IMR-90 (cell line): ENCODE data around the gene GNAO1. TPM values are rescaled to one million over a fixed set of nuclear protein-coding genes. Genes with fewer than 3 reads are reported as not detected.

Experiments used
- ATAC-seq: fragments of 200-7000 bp; cut with Tn5 transposase; 2 replicates; pipeline ENCODE4 v1.9.1; 2020; ENCODE audit warnings: low read depth, mild to moderate bottlenecking, moderate library complexity
- BruUV-seq: library from RNA; stranded (reverse); fragments of 400-500 nt; replicated peaks from 2 replicates; lab custom pipeline; 2021; lab: Mats Ljungman, UMichigan
- CTCF ChIA-PET: fragments of 300-600 bp; formaldehyde crosslinking; extraction: SDS; loops from one replicate; lab custom pipeline; 2021; ENCODE audit warnings: antibody characterized with exemption; lab: Yijun Ruan, JAX
- POLR2A ChIA-PET: fragments of 300-600 bp; sonication (Branson Sonifier 250); formaldehyde crosslinking; loops from one replicate; lab custom pipeline; 2022; ENCODE audit warnings: antibody characterized with exemption; ENCODE audit not compliant: unreplicated experiment; lab: Charles Lee
- DNase-seq: peaks from one replicate; pipeline ENCODE4 v3.0.0; 2013
- H2AFZ ChIP-seq: replicated peaks from 2 replicates; pipeline ENCODE3; 2013; ENCODE audit warnings: low read length, mild to moderate bottlenecking; ENCODE audit not compliant: poor library complexity
- H2AK5ac ChIP-seq: 2 replicates; pipeline ENCODE4 v1.6.1; 2013; ENCODE audit warnings: low read depth, low read length, inconsistent platforms
- H2AK9ac ChIP-seq: replicated peaks from 2 replicates; pipeline ENCODE3; 2013; ENCODE audit warnings: mild to moderate bottlenecking, low read depth, low read length, moderate library complexity; ENCODE audit not compliant: poor library complexity
- H2BK120ac ChIP-seq: 2 replicates; pipeline ENCODE4 v1.6.1; 2013; ENCODE audit warnings: low read depth, low read length, inconsistent platforms
- H2BK15ac ChIP-seq: 3 replicates; pipeline ENCODE4 v1.6.1; 2013; ENCODE audit warnings: low read depth, low read length, inconsistent platforms
- H2BK20ac ChIP-seq: 2 replicates; pipeline ENCODE4 v1.6.1; 2013; ENCODE audit warnings: low read depth, mild to moderate bottlenecking, inconsistent platforms, low read length, moderate library complexity
- H2BK5ac ChIP-seq: 2 replicates; pipeline ENCODE4 v1.6.1; 2013; ENCODE audit warnings: mild to moderate bottlenecking, low read depth, low read length, inconsistent platforms; ENCODE audit not compliant: poor library complexity, severe bottlenecking
- H3K14ac ChIP-seq: replicated peaks from 2 replicates; pipeline ENCODE4 v1.6.1; 2013; ENCODE audit warnings: low read depth, low read length, inconsistent platforms
- H3K18ac ChIP-seq: 2 replicates; pipeline ENCODE4 v1.6.1; 2013; ENCODE audit warnings: low read depth, low read length, control low read depth
- H3K23ac ChIP-seq: 2 replicates; pipeline ENCODE4 v1.6.1; 2013; ENCODE audit warnings: low read depth, low read length, inconsistent platforms
- H3K27ac ChIP-seq: 2 replicates; pipeline ENCODE4 v1.5.1; 2013; ENCODE audit warnings: mild to moderate bottlenecking, control low read depth, low read length; ENCODE audit not compliant: insufficient read depth
- H3K27me3 ChIP-seq: 2 replicates; pipeline ENCODE4 v1.6.1; 2013; ENCODE audit warnings: low read length; ENCODE audit not compliant: control insufficient read depth, insufficient read depth
- H3K36me3 ChIP-seq: 2 replicates; pipeline ENCODE4 v1.6.1; 2013; ENCODE audit warnings: low read length, mixed read lengths; ENCODE audit not compliant: control insufficient read depth, insufficient read depth
- H3K4ac ChIP-seq: 2 replicates; pipeline ENCODE4 v1.6.1; 2013; ENCODE audit warnings: low read depth, low read length, inconsistent platforms
- H3K4me1 ChIP-seq: 2 replicates; pipeline ENCODE4 v1.6.1; 2013; ENCODE audit warnings: low read length, mixed read lengths; ENCODE audit not compliant: control insufficient read depth, insufficient read depth
- H3K4me2 ChIP-seq: 2 replicates; pipeline ENCODE4 v1.6.1; 2013; ENCODE audit warnings: low read depth, mild to moderate bottlenecking, control low read depth, low read length, moderate library complexity
- H3K4me3 ChIP-seq: 2 replicates; pipeline ENCODE4 v1.5.1; 2013; ENCODE audit warnings: low read depth, mild to moderate bottlenecking, control low read depth, low read length, moderate library complexity; ENCODE audit not compliant: insufficient read depth
- H3K56ac ChIP-seq: 2 replicates; pipeline ENCODE4 v1.6.1; 2013; ENCODE audit warnings: low read length, inconsistent platforms; ENCODE audit not compliant: insufficient read depth; ENCODE audit errors: extremely low read depth
- H3K79me1 ChIP-seq, 2 experiments: 2 replicates each; pipeline ENCODE4 v1.6.1; 2013; ENCODE audit warnings: low read length in 2 of 2, inconsistent platforms in 1 of 2, low read depth in 1 of 2
- H3K9ac ChIP-seq: 2 replicates; pipeline ENCODE4 v1.6.1; 2013; ENCODE audit warnings: low read depth, low read length, control low read depth
- H3K9me1 ChIP-seq: 2 replicates; pipeline ENCODE4 v1.6.1; 2013; ENCODE audit warnings: low read length, inconsistent platforms; ENCODE audit not compliant: insufficient read depth
- H3K9me3 ChIP-seq: 2 replicates; pipeline ENCODE4 v1.6.1; 2013; ENCODE audit warnings: low read length; ENCODE audit not compliant: control insufficient read depth, insufficient read depth
- H4K20me1 ChIP-seq: 2 replicates; pipeline ENCODE4 v1.6.1; 2013; ENCODE audit warnings: low read length, inconsistent platforms; ENCODE audit not compliant: insufficient read depth
- H4K5ac ChIP-seq: 2 replicates; pipeline ENCODE4 v1.6.1; 2013; ENCODE audit warnings: mild to moderate bottlenecking, low read depth, low read length, control low read depth
- H4K8ac ChIP-seq, 2 experiments: 2 replicates each; pipeline ENCODE4 v1.6.1; 2013; ENCODE audit warnings: low read depth in 2 of 2, low read length in 2 of 2, control low read depth in 1 of 2, inconsistent platforms in 1 of 2
- H4K91ac ChIP-seq: 2 replicates; pipeline ENCODE4 v1.6.1; 2013; ENCODE audit warnings: low read depth, low read length, inconsistent platforms; ENCODE audit not compliant: insufficient read depth
- BHLHE40 ChIP-seq: fragments of 150-350 bp; IDR thresholded peaks from 2 replicates; pipeline ENCODE4 v1.6.1; 2016; ENCODE audit warnings: mild to moderate bottlenecking, low read depth, low read length
- CEBPB ChIP-seq: IDR thresholded peaks from 2 replicates; pipeline ENCODE4 v1.6.1; 2012; ENCODE audit warnings: low read depth, low read length, improper control_type of control experiment
- CHD1 ChIP-seq: IDR thresholded peaks from 2 replicates; pipeline ENCODE4 v1.6.1; 2012; ENCODE audit warnings: low read depth, low read length, improper control_type of control experiment
- CTCF ChIP-seq: conservative IDR thresholded peaks from 2 replicates; pipeline ENCODE4 v1.5.1; 2012; ENCODE audit warnings: mild to moderate bottlenecking, low read depth, low read length, improper control_type of control experiment
- FOS ChIP-seq: fragments of 150-350 bp; IDR thresholded peaks from 2 replicates; pipeline ENCODE4 v1.6.1; 2016; ENCODE audit warnings: low read depth, low read length
- MAFK ChIP-seq: IDR thresholded peaks from 2 replicates; pipeline ENCODE4 v1.6.1; 2012; ENCODE audit warnings: low read depth, low read length, improper control_type of control experiment
- MAZ ChIP-seq: IDR thresholded peaks from 2 replicates; pipeline ENCODE4 v1.6.1; 2012; ENCODE audit warnings: low read depth, mild to moderate bottlenecking, low read length, improper control_type of control experiment, moderate library complexity, borderline replicate concordance
- MXI1 ChIP-seq: IDR thresholded peaks from 2 replicates; pipeline ENCODE4 v1.6.1; 2012; ENCODE audit warnings: low read depth, mild to moderate bottlenecking, low read length, moderate library complexity, borderline replicate concordance
- NFE2L2 ChIP-seq: fragments of 150-350 bp; IDR thresholded peaks from 2 replicates; pipeline ENCODE4 v1.6.1; 2016; ENCODE audit warnings: low read depth, mild to moderate bottlenecking, low read length
- POLR2A ChIP-seq: IDR thresholded peaks from 2 replicates; pipeline ENCODE4 v1.6.1; 2012; ENCODE audit warnings: mild to moderate bottlenecking, low read depth, low read length
- RAD21 ChIP-seq: IDR thresholded peaks from 2 replicates; pipeline ENCODE4 v1.6.1; 2012; ENCODE audit warnings: low read length, improper control_type of control experiment
- RCOR1 ChIP-seq: IDR thresholded peaks from 2 replicates; pipeline ENCODE4 v1.6.1; 2012; ENCODE audit warnings: mild to moderate bottlenecking, low read length, improper control_type of control experiment; ENCODE audit not compliant: insufficient replicate concordance
- RFX5 ChIP-seq: IDR thresholded peaks from 2 replicates; pipeline ENCODE4 v1.8.0; 2012; ENCODE audit warnings: low read depth, mild to moderate bottlenecking, low read length, moderate library complexity
- SMC3 ChIP-seq: fragments of 150-350 bp; IDR thresholded peaks from 2 replicates; pipeline ENCODE4 v1.6.1; 2016; ENCODE audit warnings: low read depth, mild to moderate bottlenecking, antibody characterized with exemption, low read length, moderate library complexity
- USF2 ChIP-seq: fragments of 150-350 bp; IDR thresholded peaks from 2 replicates; pipeline ENCODE4 v1.6.1; 2017; ENCODE audit warnings: mild to moderate bottlenecking, antibody characterized with exemption, low read length, low read depth
- WGBS, 2 experiments: methylation state at CpG; one replicate each; pipeline versions ENCODE4 v1.1.5 to v1.1.7; 2013; ENCODE audit warnings: missing lambda C conversion rate in 2 of 2; ENCODE audit not compliant: insufficient read length in 1 of 2; ENCODE audit errors: extremely low coverage in 2 of 2; 5-methylcytosine and 5-hydroxymethylcytosine counted together
- dilution Hi-C: fragments of 300-500 bp; cut with HindIII; formaldehyde crosslinking; loops from one replicate; pipeline ENCODE4 v1.14.3; 2018; ENCODE audit warnings: low sequenced_read_pairs; ENCODE audit not compliant: unreplicated experiment
- in situ Hi-C: fragments of 300-500 bp; cut with MboI; formaldehyde crosslinking; loops from 3 replicates; pipeline ENCODE4 v1.14.3; 2019; ENCODE audit warnings: low sequenced_read_pairs, inconsistent platforms, mixed read lengths
- intact Hi-C: fragments of 100-400 bp; cut with micrococcal nuclease; formaldehyde crosslinking; loops from 2 replicates; pipeline ENCODE4 v1.10.0; 2022
- polyA plus RNA-seq, 3 experiments: library from polyadenylated mRNA; depleted of rRNA; stranded (reverse); fragments of >200 nt; gene quantifications; 2 replicates each; pipeline ENCODE4 v1.2.3, GENCODE V29; 2012; ENCODE audit warnings: low replicate concordance in 1 of 3
- total RNA-seq: library from RNA; depleted of rRNA; stranded (reverse); fragments of >200 nt; gene quantifications from 2 replicates; pipeline ENCODE4 v1.2.3, GENCODE V29; 2012
- TF ChIP-seq, protein P1 (sequence below): fragments of 150-350 bp; IDR thresholded peaks from 2 replicates; pipeline ENCODE4 v1.6.1; 2016; ENCODE audit warnings: low read depth, mild to moderate bottlenecking, low read length, moderate library complexity, borderline replicate concordance

Gene GNAO1
- total and polyA plus RNA-seq, 2 of the 4 experiments (the other 2 are of a cell fraction): under 0.01 to 0.07 TPM

DNA sequence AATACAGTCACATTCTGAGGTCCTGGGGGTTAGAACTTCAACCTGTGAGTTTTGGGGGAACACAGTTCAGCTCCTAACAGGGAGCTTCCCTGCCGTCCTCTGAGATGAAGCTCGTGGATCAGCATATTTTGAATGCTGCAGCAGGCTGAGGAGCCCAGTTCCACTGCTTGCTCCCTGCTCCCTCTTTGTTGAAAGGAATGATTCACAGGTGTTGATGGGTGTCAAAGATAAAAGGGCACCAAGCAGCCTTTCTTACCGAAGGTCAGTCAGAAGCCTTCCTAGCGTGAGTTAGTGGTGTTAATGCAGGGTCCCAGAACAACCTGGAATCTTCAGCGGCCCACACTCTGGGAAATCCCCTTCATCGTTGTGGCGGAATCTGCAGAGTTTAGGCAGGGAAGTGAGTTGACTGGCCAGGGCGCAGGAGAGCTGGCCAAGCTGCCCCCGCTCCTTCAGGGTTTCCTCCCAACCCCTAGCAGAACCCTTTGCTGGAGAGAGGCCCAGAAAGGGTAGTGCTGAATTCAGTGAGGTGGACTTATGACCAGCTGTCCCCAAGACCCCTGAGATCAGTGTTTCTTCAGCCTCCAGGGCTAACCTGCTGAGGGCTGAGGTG, 114.8 kb downstream of the GNAO1 start:
- BruUV-seq: no TSS peak
- H4K5ac ChIP-seq: no peak overlapping the region
- H4K20me1 ChIP-seq: no peaks in the 10 kb centered on the region
- 0 out of 2 replicates have a peak, but pooled peaks cover 2% of the 10 kb centered on the region for H3K4me1 ChIP-seq
- no peak overlapping the region for H4K91ac ChIP-seq
- H3K56ac ChIP-seq: no peak overlapping the region
- H3K4me2 ChIP-seq: no peak overlapping the region
- no peak overlapping the region for H3K27ac ChIP-seq
- ChIA-PET POLR2A (no interaction called here), CTCF (no interaction called here)
- H3K4me3 ChIP-seq: no peak overlapping the region
- intact Hi-C loops (no loop called here), dilution Hi-C loops (no loop called here), in situ Hi-C loops (loop anchor here (25.0 kb wide), 2 partner anchors 594 to 844 kb away; no protein-coding TSS in a partner anchor)
- H3K9ac ChIP-seq: no peak overlapping the region
- no peak overlapping the region for H2BK20ac ChIP-seq
- H3K23ac ChIP-seq: no peak overlapping the region
- WGBS, 2 experiments: 33% methylated on average over 1 of the region's 9 CpGs; no CpG with 5 or more reads in 1 of the 2 experiments
- no peak overlapping the region for H3K18ac ChIP-seq
- ATAC-seq (no peak; the same call in 1 of the 2 replicates), DNase-seq (peak; percentile 22)
- no peak overlapping the region for H3K14ac ChIP-seq
- H2BK5ac ChIP-seq: no peak overlapping the region
- no peak overlapping the region for H3K4ac ChIP-seq
- no peak overlapping the region for H2AK9ac ChIP-seq
- peaks cover 49% of the 10 kb centered on the region for H3K27me3 ChIP-seq
- no peaks in the 10 kb centered on the region; the same call in 1 of the 2 replicates for H3K9me1 ChIP-seq
- no peak overlapping the region for H2BK120ac ChIP-seq
- H2AK5ac ChIP-seq: no peak overlapping the region
- H3K36me3 ChIP-seq: no peaks in the 10 kb centered on the region
- TF ChIP-seq, protein P1, sequence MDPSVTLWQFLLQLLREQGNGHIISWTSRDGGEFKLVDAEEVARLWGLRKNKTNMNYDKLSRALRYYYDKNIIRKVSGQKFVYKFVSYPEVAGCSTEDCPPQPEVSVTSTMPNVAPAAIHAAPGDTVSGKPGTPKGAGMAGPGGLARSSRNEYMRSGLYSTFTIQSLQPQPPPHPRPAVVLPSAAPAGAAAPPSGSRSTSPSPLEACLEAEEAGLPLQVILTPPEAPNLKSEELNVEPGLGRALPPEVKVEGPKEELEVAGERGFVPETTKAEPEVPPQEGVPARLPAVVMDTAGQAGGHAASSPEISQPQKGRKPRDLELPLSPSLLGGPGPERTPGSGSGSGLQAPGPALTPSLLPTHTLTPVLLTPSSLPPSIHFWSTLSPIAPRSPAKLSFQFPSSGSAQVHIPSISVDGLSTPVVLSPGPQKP: no peak
- no peak for TF ChIP-seq MAZ
- no peak for TF ChIP-seq RAD21
- no peak for TF ChIP-seq CTCF
- TF ChIP-seq FOS: no peak
- no peak for TF ChIP-seq NFE2L2
- TF ChIP-seq POLR2A: no peak
- TF ChIP-seq RFX5: no peak
- no peak for TF ChIP-seq MXI1
- TF ChIP-seq MAFK: no peak
- no peak for TF ChIP-seq CEBPB
- TF ChIP-seq SMC3: no peak
- no peak for TF ChIP-seq USF2
- TF ChIP-seq RCOR1: no peak
- no peak for TF ChIP-seq BHLHE40
- TF ChIP-seq CHD1: no peak
- no peak overlapping the region for H2AFZ ChIP-seq
- no peak overlapping the region for H4K8ac ChIP-seq
- no peak overlapping the region for H2BK15ac ChIP-seq
- no peaks in the 10 kb centered on the region for H3K9me3 ChIP-seq
- H3K79me1 ChIP-seq: no peaks in the 10 kb centered on the region
